ENCODE results near the gene DCDC2.
"Not testable (repeated sequence)": the region's sequence is repeated elsewhere in the genome, so short reads cannot be mapped to it uniquely, and the experiment has no call there.

DCDC2 gene

GRCh38 chr6:24357336-24358218, at the start of gene DCDC2:
Gene DCDC2, minus strand, starts transcription at chr6:24358059. Its CDS starts 309 bp downstream, at chr6:24357750.
- DNase-seq (ENCODE audit: low read depth) = no peak

- DNase-seq (ENCODE audit: low read depth) = no peak
These were observed 47.4 kb upstream of the DCDC2 start for GRCh38 chr6:24405262-24405661.

GRCh38 chr6:24403501-24403824, 45.6 kb upstream of the DCDC2 start:
- DNase-seq (ENCODE audit: low read depth) = no peak

- peak; percentile 73 for DNase-seq (ENCODE audit: low read depth)
These were observed 45.0 kb upstream of the DCDC2 start, which contains the start of gene MRS2 for GRCh38 chr6:24402697-24403500. Gene MRS2, plus strand, starts transcription at chr6:24402936. Its CDS starts 111 bp downstream, at chr6:24403047.

GRCh38 chr6:24401458-24401857, 43.6 kb upstream of the DCDC2 start:
- DNase-seq (ENCODE audit: low read depth) = no peak

GRCh38 chr6:24400045-24401039, 42.5 kb upstream of the DCDC2 start:
- not testable (repeated sequence) for DNase-seq (ENCODE audit: low read depth)

GRCh38 chr6:24397631-24398030, 39.8 kb upstream of the DCDC2 start:
- DNase-seq (ENCODE audit: low read depth) = no peak

- no peak for DNase-seq (ENCODE audit: low read depth)
These were observed 39.0 kb upstream of the DCDC2 start for GRCh38 chr6:24396824-24397223.

GRCh38 chr6:24394780-24395437, 37.0 kb upstream of the DCDC2 start:
- no peak for DNase-seq (ENCODE audit: low read depth)

- DNase-seq (ENCODE audit: low read depth) = no peak
These were observed 36.4 kb upstream of the DCDC2 start for GRCh38 chr6:24394061-24394779.

- DNase-seq (ENCODE audit: low read depth) = no peak
These were observed 34.0 kb upstream of the DCDC2 start for GRCh38 chr6:24391756-24392405.

GRCh38 chr6:24391208-24391607, 33.3 kb upstream of the DCDC2 start:
- no peak for DNase-seq (ENCODE audit: low read depth)

- DNase-seq (ENCODE audit: low read depth) = no peak
These were observed 30.0 kb upstream of the DCDC2 start for GRCh38 chr6:24387818-24388217.

GRCh38 chr6:24385536-24386269, 27.8 kb upstream of the DCDC2 start:
- no peak for DNase-seq (ENCODE audit: low read depth)

GRCh38 chr6:24384369-24385130, 26.7 kb upstream of the DCDC2 start:
- DNase-seq (ENCODE audit: low read depth) = not testable (repeated sequence)

GRCh38 chr6:24382891-24383494, 25.1 kb upstream of the DCDC2 start:
- DNase-seq (ENCODE audit: low read depth) = not testable (repeated sequence)

GRCh38 chr6:24382220-24382540, 24.3 kb upstream of the DCDC2 start:
- no peak for DNase-seq (ENCODE audit: low read depth)

GRCh38 chr6:24381476-24382219, 23.8 kb upstream of the DCDC2 start:
- no peak for DNase-seq (ENCODE audit: low read depth)

Measured in activated T-cell treated with anti-CD3 and anti-CD28 coated beads for 48 hours (primary cell).